ENCODE results near the gene PLCD1.

DNA sequence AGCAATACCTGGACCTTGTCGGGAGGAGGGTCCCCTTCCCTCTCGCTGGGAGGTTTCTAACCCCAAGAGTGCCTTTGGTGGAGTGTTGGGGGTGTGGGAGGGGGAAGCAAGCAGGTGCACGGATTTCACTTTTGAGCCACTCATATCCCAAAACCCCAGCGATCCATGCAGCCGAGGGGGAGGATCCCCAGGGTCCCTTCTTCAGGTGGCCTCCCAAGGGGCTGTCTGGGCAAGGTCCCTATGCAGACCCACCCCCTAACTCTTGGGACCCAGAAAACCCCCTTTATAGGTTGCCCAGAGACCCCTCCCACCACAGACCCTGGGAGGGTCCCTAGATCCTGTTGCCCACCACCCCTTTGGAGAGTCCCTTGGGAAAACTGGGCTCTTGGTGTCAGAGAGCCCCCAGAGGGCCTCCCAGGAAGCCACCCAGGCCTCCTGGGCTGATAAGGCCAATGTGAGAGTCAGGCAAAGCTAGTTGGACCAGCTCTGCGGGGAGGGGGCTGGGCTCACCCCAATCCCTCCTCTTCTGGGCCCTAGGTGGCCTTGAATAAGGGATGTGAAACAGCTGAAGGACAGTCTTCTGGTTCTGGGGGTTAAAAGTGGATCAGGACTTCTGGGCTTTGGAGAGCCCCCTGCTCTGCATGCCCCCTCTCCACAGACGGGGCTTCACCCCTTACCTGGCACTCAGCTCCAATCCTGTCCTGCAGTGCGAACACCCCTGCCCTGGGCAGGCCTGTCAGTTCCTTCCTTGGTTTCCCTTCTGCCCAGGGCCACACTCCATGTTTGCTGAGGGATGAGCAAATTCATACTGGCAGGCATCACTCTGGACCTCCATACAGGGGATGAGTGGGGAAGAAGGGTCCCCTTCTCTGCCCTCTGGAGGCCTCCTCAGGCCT, 932 bp upstream of the PLCD1 start:
- TF ChIP-seq, protein P1, sequence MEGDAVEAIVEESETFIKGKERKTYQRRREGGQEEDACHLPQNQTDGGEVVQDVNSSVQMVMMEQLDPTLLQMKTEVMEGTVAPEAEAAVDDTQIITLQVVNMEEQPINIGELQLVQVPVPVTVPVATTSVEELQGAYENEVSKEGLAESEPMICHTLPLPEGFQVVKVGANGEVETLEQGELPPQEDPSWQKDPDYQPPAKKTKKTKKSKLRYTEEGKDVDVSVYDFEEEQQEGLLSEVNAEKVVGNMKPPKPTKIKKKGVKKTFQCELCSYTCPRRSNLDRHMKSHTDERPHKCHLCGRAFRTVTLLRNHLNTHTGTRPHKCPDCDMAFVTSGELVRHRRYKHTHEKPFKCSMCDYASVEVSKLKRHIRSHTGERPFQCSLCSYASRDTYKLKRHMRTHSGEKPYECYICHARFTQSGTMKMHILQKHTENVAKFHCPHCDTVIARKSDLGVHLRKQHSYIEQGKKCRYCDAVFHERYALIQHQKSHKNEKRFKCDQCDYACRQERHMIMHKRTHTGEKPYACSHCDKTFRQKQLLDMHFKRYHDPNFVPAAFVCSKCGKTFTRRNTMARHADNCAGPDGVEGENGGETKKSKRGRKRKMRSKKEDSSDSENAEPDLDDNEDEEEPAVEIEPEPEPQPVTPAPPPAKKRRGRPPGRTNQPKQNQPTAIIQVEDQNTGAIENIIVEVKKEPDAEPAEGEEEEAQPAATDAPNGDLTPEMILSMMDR (IDR thresholded peaks at IDR 0.05), result no peak
- TF ChIP-seq POLR2A (IDR thresholded peaks at IDR 0.05) (no peak), POLR2AphosphoS5 (IDR thresholded peaks at IDR 0.05) (no peak)
